HepG2 (cell line): ENCODE measurements around the gene AUH. TPM values are rescaled to one million over a fixed set of nuclear protein-coding genes. Genes with fewer than 3 reads are reported as not detected.
"Not testable (repeated sequence)": the region's sequence is repeated elsewhere in the genome, so short reads cannot be mapped to it uniquely, and the experiment has no call there.

Experiments
- ATAC-seq: fragments of 200-7000 bp; cut with Tn5 transposase; 3 replicates; pipeline ENCODE4 v1.9.1; 2020; ENCODE audit warnings: mild to moderate bottlenecking, moderate library complexity
- BruUV-seq: library from RNA; stranded (reverse); fragments of 400-500 nt; replicated peaks from 2 replicates; lab custom pipeline; 2021; lab: Mats Ljungman, UMichigan
- CTCF ChIA-PET: fragments of 300-600 bp; formaldehyde crosslinking; extraction: SDS; loops from one replicate; lab custom pipeline; 2021; ENCODE audit warnings: low total read pairs, inconsistent platforms, low intra/inter-chr PET ratio; lab: Yijun Ruan, JAX
- POLR2A ChIA-PET: fragments of 350-600 bp; sonication (Branson Sonifier 250); formaldehyde crosslinking; loops from one replicate; lab custom pipeline; 2020; ENCODE audit warnings: antibody characterized with exemption, inconsistent platforms; lab: Yijun Ruan, JAX
- DNase-seq: peaks from one replicate; pipeline ENCODE4 v3.0.0-alpha.2; 2015; ENCODE audit warnings: low spot score
- FAIRE-seq: peaks from 3 replicates; lab custom pipeline; 2011; peaks lifted over from hg19 to GRCh38; lab: Jason Lieb, UNC
- H2AFZ ChIP-seq: one replicate; pipeline ENCODE4 v1.6.1; 2011; ENCODE audit warnings: low read length, inconsistent platforms
- H3K27ac ChIP-seq: fragments of 300-600 bp; 3 replicates; pipeline ENCODE4 v1.8.0; 2011; ENCODE audit warnings: mixed run types, mild to moderate bottlenecking, mixed read lengths, low read length, inconsistent platforms; ENCODE audit not compliant: insufficient read depth; ENCODE audit errors: extremely low read length
- H3K27me3 ChIP-seq, 2 experiments: fragments of 200-600 bp in 1 of 2; 2 replicates in 1 of 2; 3 replicates in 1 of 2; pipeline versions ENCODE4 v1.6.0 to v1.8.0; 2011; ENCODE audit warnings: low read length in 2 of 2, mild to moderate bottlenecking in 2 of 2, moderate library complexity in 2 of 2, inconsistent platforms in 1 of 2; ENCODE audit not compliant: insufficient read depth in 2 of 2, control insufficient read depth in 1 of 2
- H3K36me3 ChIP-seq, 2 experiments: fragments of 200-600 bp in 1 of 2; replicated peaks in 1 of 2; 2 replicates in 1 of 2; 3 replicates in 1 of 2; pipeline versions ENCODE4 v1.5.1 to v1.8.0; 2011; ENCODE audit warnings: low read length in 2 of 2, inconsistent platforms in 1 of 2; ENCODE audit not compliant: insufficient read depth in 2 of 2, control insufficient read depth in 1 of 2
- H3K4me1 ChIP-seq: 2 replicates; pipeline ENCODE4 v1.5.1; 2012; ENCODE audit warnings: low read length, inconsistent platforms; ENCODE audit not compliant: insufficient read depth
- H3K4me2 ChIP-seq: 2 replicates; pipeline ENCODE4 v1.6.0; 2011; ENCODE audit warnings: low read depth, low read length, inconsistent platforms
- H3K4me3 ChIP-seq, 3 experiments: fragments of 200-600 bp in 1 of 3; sonication (generic), shearing (Covaris generic) in 1 of 3; replicated peaks in 1 of 3; 2 replicates each; pipeline ENCODE4 v1.5.1; 2011 to 2016; ENCODE audit warnings: low read length in 3 of 3, inconsistent platforms in 2 of 3, low read depth in 2 of 3, mild to moderate bottlenecking in 2 of 3, control low read depth in 1 of 3, mixed read lengths in 1 of 3; ENCODE audit not compliant: insufficient read depth in 1 of 3
- H3K79me2 ChIP-seq: one replicate; pipeline ENCODE4 v1.6.1; 2011; ENCODE audit warnings: low read length, inconsistent platforms; ENCODE audit not compliant: insufficient read depth
- H3K9ac ChIP-seq: 2 replicates; pipeline ENCODE4 v1.6.0; 2011; ENCODE audit warnings: mild to moderate bottlenecking, low read depth, low read length, inconsistent platforms; ENCODE audit not compliant: insufficient read depth
- H3K9me3 ChIP-seq: 2 replicates; pipeline ENCODE4 v1.5.1; 2012; ENCODE audit warnings: mild to moderate bottlenecking, low read length
- H4K20me1 ChIP-seq: 2 replicates; pipeline ENCODE4 v1.6.0; 2011; ENCODE audit warnings: inconsistent platforms, mild to moderate bottlenecking, low read length, moderate library complexity; ENCODE audit not compliant: insufficient read depth
- ATAD3A ChIP-seq: sonication (generic); formaldehyde crosslinking; IDR thresholded peaks from 2 replicates; pipeline ENCODE4 v1.4.0; 2020; ENCODE audit warnings: missing genetic modification reagents
- BCL6 ChIP-seq: IDR thresholded peaks from 2 replicates; pipeline ENCODE4 v1.6.1; 2016; ENCODE audit warnings: missing genetic modification reagents, missing compliant biosample characterization
- IKZF4 ChIP-seq: sonication (generic); formaldehyde crosslinking; IDR thresholded peaks from 2 replicates; pipeline ENCODE4 v1.5.1; 2020; ENCODE audit warnings: borderline replicate concordance, mild to moderate bottlenecking, low read depth, missing genetic modification reagents; ENCODE audit errors: not compliant biosample characterization
- JARID2 ChIP-seq: sonication (generic); formaldehyde crosslinking; IDR thresholded peaks from 2 replicates; pipeline ENCODE4 v1.8.1; 2023; ENCODE audit warnings: missing genetic modification reagents, inconsistent platforms; ENCODE audit not compliant: insufficient replicate concordance
- NFE2L2 ChIP-seq: fragments of 150-350 bp; IDR thresholded peaks from 2 replicates; pipeline ENCODE4 v1.6.1; 2014; ENCODE audit warnings: low read length
- TAF15 ChIP-seq: fragments of 200-400 bp; formaldehyde crosslinking; IDR thresholded peaks from one replicate; pipeline ENCODE4 v1.6.1; 2018; ENCODE audit warnings: mild to moderate bottlenecking, low read depth, low read length; ENCODE audit not compliant: poor library complexity, severe bottlenecking
- ZBTB7A ChIP-seq: sonication (generic); formaldehyde crosslinking; IDR thresholded peaks from 2 replicates; pipeline ENCODE4 v1.8.0; 2022; ENCODE audit warnings: mild to moderate bottlenecking, missing genetic modification reagents
- ZNF570 ChIP-seq: sonication (generic); formaldehyde crosslinking; IDR thresholded peaks from 2 replicates; pipeline ENCODE4 v1.4.0; 2020; ENCODE audit warnings: mild to moderate bottlenecking, missing genetic modification reagents, borderline replicate concordance
- ZNF749 ChIP-seq: sonication (generic); formaldehyde crosslinking; IDR thresholded peaks from 2 replicates; pipeline ENCODE4 v1.8.0; 2022; ENCODE audit warnings: mild to moderate bottlenecking, missing genetic modification reagents, moderate library complexity, borderline replicate concordance
- WGBS: methylation state at CpG from one replicate; pipeline ENCODE4 v1.1.6; 2017; ENCODE audit warnings: low lambda C conversion rate; 5-methylcytosine and 5-hydroxymethylcytosine counted together
- in situ Hi-C: cut with HindIII; loops from 2 replicates; pipeline ENCODE4 v1.10.0; 2017; ENCODE audit warnings: low pct_unique_long_range_greater_than_20kb; ENCODE audit not compliant: extremely low pct_ligation_motif_present
- intact Hi-C: fragments of 100-400 bp; cut with micrococcal nuclease; formaldehyde crosslinking; loops from one replicate; pipeline ENCODE4 v1.10.0; 2022; ENCODE audit not compliant: unreplicated experiment
- polyA plus RNA-seq, 8 experiments: library from polyadenylated mRNA; depleted of rRNA in 3 of 8; stranded (reverse) in 7 of 8; unstranded in 1 of 8; fragments of >200 nt; fragmentation: Illumina TruSeq in 4 of 8; extraction: Trizol in 4 of 8; gene quantifications; 2 replicates each; pipeline versions ENCODE4 v1.2.1 to v1.2.3, GENCODE V29; 2011 to 2016; ENCODE audit warnings: low read depth in 4 of 8, missing spikeins in 1 of 8, mixed read lengths in 1 of 8; ENCODE audit not compliant: insufficient read depth in 1 of 8
- total RNA-seq, 5 experiments: library from RNA; depleted of rRNA; stranded (reverse); fragments of >200 nt; fragmentation: Illumina TruSeq; extraction: Trizol; gene quantifications; 2 replicates each; pipeline ENCODE4 v1.2.3, GENCODE V29; 2016; ENCODE audit warnings: low read depth in 1 of 5
- TF ChIP-seq, protein P1 (sequence below): sonication (generic); formaldehyde crosslinking; IDR thresholded peaks from 2 replicates; pipeline ENCODE4 v1.8.0; 2022; ENCODE audit warnings: missing genetic modification reagents, mild to moderate bottlenecking, borderline replicate concordance

AUH gene
- total and polyA plus RNA-seq, 2 of the 13 experiments (the other 11 are each of a cell fraction or from before 2014, with no cell fraction given): 25.8 to 31.9 TPM

DNA sequence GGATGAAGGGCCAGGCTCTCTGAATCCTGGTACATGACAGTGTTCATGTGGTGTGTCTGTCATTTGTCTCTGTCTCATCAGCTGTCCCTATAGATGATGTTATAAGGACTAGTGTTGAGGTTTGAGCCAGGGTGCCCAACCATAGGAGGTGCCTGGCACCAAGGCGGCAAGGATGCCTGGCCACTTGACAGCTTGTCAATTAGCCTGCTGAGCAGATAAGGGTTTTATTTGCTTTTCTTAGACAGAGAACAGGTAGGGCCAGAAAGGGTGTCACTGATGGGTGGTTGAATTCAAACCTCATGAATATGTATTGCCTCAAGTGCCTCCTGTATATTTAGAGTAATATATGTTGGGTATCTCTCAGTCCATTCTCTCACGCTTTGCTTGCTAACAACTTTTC, 30.1 kb upstream of the AUH start:
- intact Hi-C loops: no loop called here
- no peak for DNase-seq
- ATAC-seq: no peak
- TF ChIP-seq BCL6 (CRISPR knock-in tag) (peak; percentile 72), ZNF570 (CRISPR knock-in tag) (no peak), JARID2 (CRISPR knock-in tag) (no peak)
- TF ChIP-seq, all 625 proteins: peak for 1
- in situ Hi-C loops: no loop called here
- 100% methylated on average over 2 of the region's 2 CpGs for WGBS
- ChIA-PET CTCF (no interaction called here), POLR2A (no interaction called here)
- Histone ChIP-seq H3K4me1 (peaks cover 29% of the 10 kb centered on the region), H3K4me3 (no peak overlapping the region), H3K9me3 (no peaks in the 10 kb centered on the region), H4K20me1 (no peaks in the 10 kb centered on the region), H3K79me2 (no peaks in the 10 kb centered on the region), H2AFZ (no peak overlapping the region), H3K27me3 (no peaks in the 10 kb centered on the region), H3K9ac (no peak overlapping the region), H3K36me3 (no peaks in the 10 kb centered on the region), H3K4me2 (no peak overlapping the region), H3K27ac (no peak overlapping the region)
- no peak for FAIRE-seq
- BruUV-seq: no TSS peak

DNA sequence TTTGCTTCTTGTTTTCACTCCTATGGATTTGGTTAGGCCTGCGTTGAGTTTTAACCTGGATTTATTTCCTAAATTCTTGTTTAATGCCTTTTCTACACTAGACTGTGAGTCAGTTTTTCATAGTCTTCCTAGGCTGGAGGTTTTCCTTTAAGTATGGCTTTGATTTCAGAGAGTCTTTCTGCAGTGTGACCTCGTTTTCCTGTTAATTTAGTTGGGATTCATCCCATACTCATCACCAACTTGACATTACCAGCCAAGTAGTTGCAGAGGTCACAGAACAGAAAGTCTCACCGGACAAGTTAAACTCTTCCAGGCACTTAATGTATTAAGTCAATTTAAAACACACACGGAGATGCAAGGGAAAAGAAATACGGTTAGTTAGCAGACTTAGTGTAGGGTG, 29.7 kb upstream of the AUH start:
- ChIA-PET POLR2A (no interaction called here), CTCF (no interaction called here)
- no peak overlapping the region for H3K4me3 ChIP-seq
- peaks cover 32% of the 10 kb centered on the region for H3K4me1 ChIP-seq
- TF ChIP-seq, protein P1, sequence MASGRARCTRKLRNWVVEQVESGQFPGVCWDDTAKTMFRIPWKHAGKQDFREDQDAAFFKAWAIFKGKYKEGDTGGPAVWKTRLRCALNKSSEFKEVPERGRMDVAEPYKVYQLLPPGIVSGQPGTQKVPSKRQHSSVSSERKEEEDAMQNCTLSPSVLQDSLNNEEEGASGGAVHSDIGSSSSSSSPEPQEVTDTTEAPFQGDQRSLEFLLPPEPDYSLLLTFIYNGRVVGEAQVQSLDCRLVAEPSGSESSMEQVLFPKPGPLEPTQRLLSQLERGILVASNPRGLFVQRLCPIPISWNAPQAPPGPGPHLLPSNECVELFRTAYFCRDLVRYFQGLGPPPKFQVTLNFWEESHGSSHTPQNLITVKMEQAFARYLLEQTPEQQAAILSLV (CRISPR knock-in tag): no peak
- TF ChIP-seq ZBTB7A (CRISPR knock-in tag) (no peak), ZNF749 (CRISPR knock-in tag) (no peak), ATAD3A (CRISPR knock-in tag) (no peak), TAF15 (no peak), IKZF4 (CRISPR knock-in tag) (no peak), NFE2L2 (no peak)
- FAIRE-seq: no peak
- no peaks in the 10 kb centered on the region for H3K9me3 ChIP-seq
- H3K79me2 ChIP-seq: no peaks in the 10 kb centered on the region
- no peak overlapping the region for H2AFZ ChIP-seq
- in situ Hi-C loops: no loop called here
- H3K4me2 ChIP-seq: no peak overlapping the region
- no peaks in the 10 kb centered on the region for H3K27me3 ChIP-seq
- H4K20me1 ChIP-seq: no peaks in the 10 kb centered on the region
- intact Hi-C loops: no loop called here
- no peak overlapping the region for H3K27ac ChIP-seq
- DNase-seq: no peak
- no peak overlapping the region for H3K9ac ChIP-seq
- H3K36me3 ChIP-seq: no peaks in the 10 kb centered on the region
- BruUV-seq: no TSS peak
- WGBS: 70% methylated on average over 5 of the region's 5 CpGs
- no peak for ATAC-seq

DNA sequence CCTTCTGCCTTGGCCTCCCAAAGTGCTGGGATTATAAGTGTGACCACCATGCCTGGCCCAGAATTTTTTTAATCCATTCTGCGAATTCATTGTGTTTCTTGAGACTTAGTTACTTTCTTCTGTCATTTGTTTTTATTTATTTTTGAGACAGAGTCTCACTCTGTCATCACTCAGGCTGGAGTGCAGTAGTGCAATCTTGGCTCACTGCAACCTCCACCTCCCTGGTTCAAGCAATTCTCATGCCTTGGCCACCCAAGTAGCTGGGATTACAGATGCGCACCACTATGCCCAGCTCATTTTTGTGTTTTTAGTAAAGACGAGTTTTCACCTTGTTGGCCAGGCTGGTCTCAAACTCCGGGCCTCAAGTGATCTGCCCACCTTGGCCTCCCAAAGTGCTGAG, 28.0 kb upstream of the AUH start:
- H3K9ac ChIP-seq, H2AFZ ChIP-seq, intact Hi-C loops, H3K9me3 ChIP-seq, in situ Hi-C loops, H3K27me3 ChIP-seq, H3K36me3 ChIP-seq, BruUV-seq, POLR2A ChIA-PET, H3K27ac ChIP-seq, CTCF ChIA-PET, H3K79me2 ChIP-seq, FAIRE-seq, ATAC-seq, H3K4me2 ChIP-seq, H3K4me3 ChIP-seq, DNase-seq, H4K20me1 ChIP-seq: not testable (repeated sequence)
- H3K4me1 ChIP-seq: peaks cover 23% of the 10 kb centered on the region
- WGBS: 95% methylated on average over 4 of the region's 4 CpGs
